Endothelial cell of umbilical vein (primary cell): ENCODE results near the gene GDA.

Experiments used
- EZH2 ChIP-seq: IDR thresholded peaks from 2 replicates; pipeline ENCODE4 v1.6.1; 2012; ENCODE audit warnings: borderline replicate concordance, low read depth, mild to moderate bottlenecking, moderate library complexity, low read length, inconsistent platforms; ENCODE audit not compliant: severe bottlenecking
- JUN ChIP-seq: IDR thresholded peaks from 2 replicates; pipeline ENCODE4 v1.6.1; 2011; ENCODE audit warnings: borderline replicate concordance, low read depth; ENCODE audit not compliant: insufficient read length, insufficient read depth
- MAX ChIP-seq: IDR thresholded peaks from 2 replicates; pipeline ENCODE4 v1.6.1; 2011; ENCODE audit not compliant: insufficient read depth, insufficient read length
- MYC ChIP-seq: IDR thresholded peaks from one replicate; pipeline ENCODE4 v1.6.1; 2011; ENCODE audit warnings: mild to moderate bottlenecking, low read depth, low read length
- POLR2A ChIP-seq: IDR thresholded peaks from 2 replicates; pipeline ENCODE4 v1.6.1; 2012; ENCODE audit warnings: low read depth, mild to moderate bottlenecking, control low read depth, low read length
- POLR2AphosphoS5 ChIP-seq: IDR thresholded peaks from 2 replicates; pipeline ENCODE4 v1.6.1; 2012; ENCODE audit warnings: low read depth, mild to moderate bottlenecking, control low read depth, low read length, moderate library complexity; ENCODE audit not compliant: insufficient read depth
- TF ChIP-seq, protein P1 (sequence below), 2 donors: IDR thresholded peaks; 1 replicate in 1 of 2; 2 replicates in 1 of 2; pipeline ENCODE4 v1.5.1; 2011; ENCODE audit warnings: low read length in 2 of 2, mild to moderate bottlenecking in 2 of 2, moderate library complexity in 2 of 2, control low read depth in 1 of 2, inconsistent platforms in 1 of 2, low read depth in 1 of 2; ENCODE audit not compliant: insufficient read depth in 1 of 2; ENCODE audit errors: extremely low read depth in 1 of 2

DNA sequence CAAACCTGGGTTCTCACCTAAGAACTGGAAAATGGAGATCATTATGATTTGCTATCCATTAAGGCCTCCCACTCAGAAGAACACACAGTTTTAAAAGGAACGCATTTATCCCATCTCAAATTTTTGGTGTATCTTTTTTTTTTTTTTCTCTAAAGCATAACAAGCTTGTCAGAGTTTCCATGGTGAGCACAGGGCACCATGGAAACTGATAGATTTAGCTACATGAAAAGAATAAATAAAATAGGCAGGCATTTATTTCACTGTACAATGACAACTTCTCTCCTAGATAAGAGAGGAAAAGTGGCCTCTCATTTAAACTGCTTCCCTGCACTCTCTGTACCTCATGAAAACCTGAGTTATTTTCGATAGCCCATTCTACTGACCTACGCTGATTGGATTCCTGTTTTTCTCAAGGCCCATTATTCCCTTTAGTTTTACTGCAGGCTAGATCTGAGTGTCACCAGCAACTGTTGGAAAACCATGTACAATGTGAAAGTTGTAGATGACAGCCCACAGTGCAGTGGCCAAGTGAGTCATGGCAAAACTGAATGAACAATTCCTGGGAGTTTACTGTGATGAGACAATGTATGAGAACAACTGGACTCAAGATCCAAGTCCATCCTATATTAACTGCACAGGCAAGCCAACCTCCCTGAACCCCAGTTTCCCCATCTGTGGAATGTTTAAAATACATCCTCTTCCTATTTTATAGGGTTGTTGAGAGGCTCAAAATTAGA, 4.3 kb upstream of the GDA start:
- TF ChIP-seq POLR2AphosphoS5: no peak
- TF ChIP-seq, protein P1, sequence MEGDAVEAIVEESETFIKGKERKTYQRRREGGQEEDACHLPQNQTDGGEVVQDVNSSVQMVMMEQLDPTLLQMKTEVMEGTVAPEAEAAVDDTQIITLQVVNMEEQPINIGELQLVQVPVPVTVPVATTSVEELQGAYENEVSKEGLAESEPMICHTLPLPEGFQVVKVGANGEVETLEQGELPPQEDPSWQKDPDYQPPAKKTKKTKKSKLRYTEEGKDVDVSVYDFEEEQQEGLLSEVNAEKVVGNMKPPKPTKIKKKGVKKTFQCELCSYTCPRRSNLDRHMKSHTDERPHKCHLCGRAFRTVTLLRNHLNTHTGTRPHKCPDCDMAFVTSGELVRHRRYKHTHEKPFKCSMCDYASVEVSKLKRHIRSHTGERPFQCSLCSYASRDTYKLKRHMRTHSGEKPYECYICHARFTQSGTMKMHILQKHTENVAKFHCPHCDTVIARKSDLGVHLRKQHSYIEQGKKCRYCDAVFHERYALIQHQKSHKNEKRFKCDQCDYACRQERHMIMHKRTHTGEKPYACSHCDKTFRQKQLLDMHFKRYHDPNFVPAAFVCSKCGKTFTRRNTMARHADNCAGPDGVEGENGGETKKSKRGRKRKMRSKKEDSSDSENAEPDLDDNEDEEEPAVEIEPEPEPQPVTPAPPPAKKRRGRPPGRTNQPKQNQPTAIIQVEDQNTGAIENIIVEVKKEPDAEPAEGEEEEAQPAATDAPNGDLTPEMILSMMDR (IDR thresholded peaks at IDR 0.05; ENCODE audit: extremely low read depth in 1 of 2, insufficient read depth in 1 of 2, low read depth in 1 of 2, low read length in 2 of 2): no peak
- no peak for TF ChIP-seq EZH2
- no peak for TF ChIP-seq MAX
- TF ChIP-seq POLR2A: no peak
- no peak for TF ChIP-seq MYC
- no peak for TF ChIP-seq JUN
